ENCODE measurements around the gene CRACR2A.

DNA sequence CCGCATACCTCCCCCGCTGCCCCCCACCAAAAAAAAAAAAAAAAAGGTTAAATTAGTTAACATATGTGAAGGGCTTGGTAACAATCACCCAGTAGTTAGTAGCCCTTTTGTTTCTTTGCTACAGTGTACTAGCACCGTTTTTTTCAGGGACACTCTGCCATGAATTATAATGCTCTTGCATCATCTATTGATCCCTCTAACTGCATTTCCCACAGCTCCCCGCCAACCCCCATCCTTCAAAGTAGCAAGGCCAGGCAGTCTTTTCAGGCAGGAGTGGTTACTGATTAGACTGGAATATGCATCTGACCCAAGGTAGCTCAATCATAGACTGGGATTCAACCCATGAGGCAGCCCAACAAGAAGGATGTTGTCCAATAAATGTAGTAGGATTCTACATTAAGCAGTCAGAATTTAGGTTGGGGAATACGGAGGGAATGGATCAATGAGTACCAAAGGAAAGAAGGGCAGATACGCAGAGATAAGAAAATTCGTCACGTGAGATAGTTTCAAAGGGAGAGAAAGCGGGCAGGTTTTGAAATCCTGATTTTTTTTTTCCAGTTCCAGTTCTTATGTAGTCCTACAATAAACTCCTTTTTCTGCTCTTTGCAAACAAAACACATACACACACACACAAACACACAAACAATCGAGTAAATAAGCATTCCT, 39.8 kb upstream of the CRACR2A start:
- TF ChIP-seq, protein P1, sequence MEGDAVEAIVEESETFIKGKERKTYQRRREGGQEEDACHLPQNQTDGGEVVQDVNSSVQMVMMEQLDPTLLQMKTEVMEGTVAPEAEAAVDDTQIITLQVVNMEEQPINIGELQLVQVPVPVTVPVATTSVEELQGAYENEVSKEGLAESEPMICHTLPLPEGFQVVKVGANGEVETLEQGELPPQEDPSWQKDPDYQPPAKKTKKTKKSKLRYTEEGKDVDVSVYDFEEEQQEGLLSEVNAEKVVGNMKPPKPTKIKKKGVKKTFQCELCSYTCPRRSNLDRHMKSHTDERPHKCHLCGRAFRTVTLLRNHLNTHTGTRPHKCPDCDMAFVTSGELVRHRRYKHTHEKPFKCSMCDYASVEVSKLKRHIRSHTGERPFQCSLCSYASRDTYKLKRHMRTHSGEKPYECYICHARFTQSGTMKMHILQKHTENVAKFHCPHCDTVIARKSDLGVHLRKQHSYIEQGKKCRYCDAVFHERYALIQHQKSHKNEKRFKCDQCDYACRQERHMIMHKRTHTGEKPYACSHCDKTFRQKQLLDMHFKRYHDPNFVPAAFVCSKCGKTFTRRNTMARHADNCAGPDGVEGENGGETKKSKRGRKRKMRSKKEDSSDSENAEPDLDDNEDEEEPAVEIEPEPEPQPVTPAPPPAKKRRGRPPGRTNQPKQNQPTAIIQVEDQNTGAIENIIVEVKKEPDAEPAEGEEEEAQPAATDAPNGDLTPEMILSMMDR (IDR thresholded peaks at IDR 0.05): no peak
- TF ChIP-seq POLR2A (IDR thresholded peaks at IDR 0.05): no peak

Data from transverse colon (tissue), 3 donors.